MM.1S (cell line): ENCODE results near the gene MCRIP1.

Experiments used
- CTCF ChIP-seq: fragments of 300-600 bp; sonication (generic); IDR thresholded peaks from 2 replicates; pipeline ENCODE4 v1.5.1; 2016; ENCODE audit warnings: antibody characterized with exemption, low read length, mixed read lengths
- EZH2 ChIP-seq: fragments of 300-600 bp; sonication (generic); optimal IDR thresholded peaks from 2 replicates; pipeline ENCODE3; 2017; ENCODE audit warnings: low read depth, mild to moderate bottlenecking, antibody characterized with exemption, low read length, mixed read lengths
- EZH2phosphoT487 ChIP-seq: fragments of 300-600 bp; sonication (generic); IDR thresholded peaks from 2 replicates; pipeline ENCODE4 v1.6.1; 2018; ENCODE audit warnings: antibody characterized with exemption, low read length

- TF ChIP-seq CTCF (no peak), EZH2 (no peak), EZH2phosphoT487 (no peak)
Observed at GRCh38 chr17:81810476-81810875, 22.6 kb downstream of the MCRIP1 start.
